ENCODE results near the gene ADAT3. TPM values are rescaled to one million over a fixed set of nuclear protein-coding genes. Genes with fewer than 3 reads are reported as not detected.

ADAT3 gene
- total RNA-seq, 1 donor from 2014 or later: 5.7 TPM

DNA sequence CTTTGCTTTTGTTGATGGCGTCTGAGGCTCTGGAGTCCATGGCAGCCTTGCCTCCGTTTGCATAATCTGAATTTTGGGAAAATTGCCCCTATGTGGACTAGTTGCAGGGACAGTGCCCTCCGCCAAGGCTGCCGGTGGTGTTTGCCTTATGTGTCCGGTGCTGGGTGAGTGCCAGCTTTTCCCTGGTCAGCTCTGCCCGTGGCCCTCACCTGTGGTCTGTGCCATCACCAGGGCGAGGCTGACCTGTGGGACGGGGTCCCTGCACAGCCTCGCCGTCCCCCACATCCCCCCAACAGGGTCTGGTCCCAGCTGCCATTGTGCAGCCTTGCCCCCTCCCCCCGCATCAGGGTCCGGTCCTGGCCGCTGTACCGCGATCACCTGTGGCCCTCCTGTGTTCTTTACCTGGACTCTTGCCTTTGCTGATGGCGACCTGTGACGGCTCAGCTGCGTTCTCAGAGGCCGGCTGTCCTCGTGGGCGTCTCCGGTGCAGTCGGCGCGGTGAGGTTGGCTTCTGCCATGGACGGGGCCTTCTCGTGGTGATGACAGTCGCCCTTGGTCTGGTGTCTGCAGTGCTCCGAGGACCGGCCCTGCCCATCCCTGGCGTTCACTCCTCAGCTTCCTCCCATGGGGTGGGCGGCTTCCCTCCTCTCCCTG is 48.4 kb downstream of the ADAT3 start:
- Mint-ChIP-seq H3K4me3 (ENCODE audit: unreplicated experiment) (no peak overlapping the region), H3K9me3 (ENCODE audit: unreplicated experiment) (no peaks in the 10 kb centered on the region), H3K27ac (ENCODE audit: unreplicated experiment) (no peak overlapping the region), H3K27me3 (ENCODE audit: low read depth, unreplicated experiment) (no peaks in the 10 kb centered on the region), H3K4me1 (ENCODE audit: low read depth, unreplicated experiment) (peaks cover 1% of the 10 kb centered on the region), H3K36me3 (ENCODE audit: low read depth, unreplicated experiment) (peaks cover 4% of the 10 kb centered on the region)
- Histone ChIP-seq H4K20me1 (ENCODE audit: insufficient read depth, low read length) (peaks cover 90% of the 10 kb centered on the region), H3K4me1 (ENCODE audit: insufficient read depth, low read length) (no peaks in the 10 kb centered on the region), H3K4me3 (ENCODE audit: insufficient read depth, low read depth, low read length) (no peak overlapping the region), H3K4me2 (ENCODE audit: low read length) (no peak overlapping the region), H2AFZ (ENCODE audit: low read depth, low read length) (no peak overlapping the region), H3K36me3 (ENCODE audit: insufficient read depth, low read length) (no peaks in the 10 kb centered on the region), H3K27me3 (ENCODE audit: insufficient read depth, low read length) (no peaks in the 10 kb centered on the region), H3K9ac (ENCODE audit: low read length) (no peak overlapping the region), H3K9me3 (ENCODE audit: insufficient read depth, low read depth, low read length) (no peaks in the 10 kb centered on the region), H3K79me2 (ENCODE audit: insufficient read depth, low read length) (peaks cover 90% of the 10 kb centered on the region), H3K27ac (ENCODE audit: low read depth, low read length) (no peak overlapping the region)
- DNase-seq (ENCODE audit: low read depth) (no peak), FAIRE-seq (no peak)
- no peak for TF ChIP-seq EZH2 (IDR thresholded peaks at IDR 0.05; ENCODE audit: insufficient read depth, low read length)
- TF ChIP-seq, protein P1, sequence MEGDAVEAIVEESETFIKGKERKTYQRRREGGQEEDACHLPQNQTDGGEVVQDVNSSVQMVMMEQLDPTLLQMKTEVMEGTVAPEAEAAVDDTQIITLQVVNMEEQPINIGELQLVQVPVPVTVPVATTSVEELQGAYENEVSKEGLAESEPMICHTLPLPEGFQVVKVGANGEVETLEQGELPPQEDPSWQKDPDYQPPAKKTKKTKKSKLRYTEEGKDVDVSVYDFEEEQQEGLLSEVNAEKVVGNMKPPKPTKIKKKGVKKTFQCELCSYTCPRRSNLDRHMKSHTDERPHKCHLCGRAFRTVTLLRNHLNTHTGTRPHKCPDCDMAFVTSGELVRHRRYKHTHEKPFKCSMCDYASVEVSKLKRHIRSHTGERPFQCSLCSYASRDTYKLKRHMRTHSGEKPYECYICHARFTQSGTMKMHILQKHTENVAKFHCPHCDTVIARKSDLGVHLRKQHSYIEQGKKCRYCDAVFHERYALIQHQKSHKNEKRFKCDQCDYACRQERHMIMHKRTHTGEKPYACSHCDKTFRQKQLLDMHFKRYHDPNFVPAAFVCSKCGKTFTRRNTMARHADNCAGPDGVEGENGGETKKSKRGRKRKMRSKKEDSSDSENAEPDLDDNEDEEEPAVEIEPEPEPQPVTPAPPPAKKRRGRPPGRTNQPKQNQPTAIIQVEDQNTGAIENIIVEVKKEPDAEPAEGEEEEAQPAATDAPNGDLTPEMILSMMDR (IDR thresholded peaks at IDR 0.05; ENCODE audit: insufficient read depth, low read depth, low read length): no peak

DNA sequence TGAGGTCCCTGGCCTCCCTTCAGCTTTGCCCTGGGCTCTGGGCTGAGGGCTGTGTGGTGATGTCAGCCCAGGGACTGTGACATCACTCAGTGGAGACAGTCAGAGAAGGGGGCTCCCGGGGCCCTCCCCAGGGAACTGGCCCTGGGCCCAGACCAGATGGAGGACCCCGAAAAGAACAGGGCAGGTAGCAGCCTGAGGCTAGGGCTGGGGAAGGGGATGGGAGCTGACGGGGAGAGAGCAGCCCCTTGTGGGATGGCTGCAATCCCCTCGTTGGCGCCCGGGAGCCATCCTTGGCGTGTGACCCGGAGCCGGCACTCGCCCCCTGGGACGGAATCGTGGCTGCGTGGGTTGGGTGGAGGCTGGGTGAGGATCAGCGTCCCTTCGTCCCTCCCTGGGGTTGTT is 49.3 kb downstream of the ADAT3 start:
- Histone ChIP-seq H3K4me1 (ENCODE audit: insufficient read depth, low read length) (no peaks in the 10 kb centered on the region), H3K27ac (ENCODE audit: low read depth, low read length) (no peak overlapping the region), H4K20me1 (ENCODE audit: insufficient read depth, low read length) (peaks cover 86% of the 10 kb centered on the region), H3K79me2 (ENCODE audit: insufficient read depth, low read length) (peaks cover 86% of the 10 kb centered on the region), H3K9ac (ENCODE audit: low read length) (no peak overlapping the region), H3K4me2 (ENCODE audit: low read length) (no peak overlapping the region), H3K36me3 (ENCODE audit: insufficient read depth, low read length) (no peaks in the 10 kb centered on the region), H3K4me3 (ENCODE audit: insufficient read depth, low read depth, low read length) (no peak overlapping the region), H2AFZ (ENCODE audit: low read depth, low read length) (no peak overlapping the region), H3K9me3 (ENCODE audit: insufficient read depth, low read depth, low read length) (no peaks in the 10 kb centered on the region), H3K27me3 (ENCODE audit: insufficient read depth, low read length) (no peaks in the 10 kb centered on the region)
- H3K36me3 Mint-ChIP-seq (ENCODE audit: low read depth, unreplicated experiment): no peaks in the 10 kb centered on the region
- peaks cover 1% of the 10 kb centered on the region for H3K4me1 Mint-ChIP-seq (ENCODE audit: low read depth, unreplicated experiment)
- H3K4me3 Mint-ChIP-seq (ENCODE audit: unreplicated experiment): no peak overlapping the region
- no peak for DNase-seq (ENCODE audit: low read depth)
- TF ChIP-seq, protein P1 (IDR thresholded peaks at IDR 0.05; ENCODE audit: insufficient read depth, low read depth, low read length): no peak
- no peak for TF ChIP-seq EZH2 (IDR thresholded peaks at IDR 0.05; ENCODE audit: insufficient read depth, low read length)
- H3K27ac Mint-ChIP-seq (ENCODE audit: unreplicated experiment): no peak overlapping the region
- no peaks in the 10 kb centered on the region for H3K9me3 Mint-ChIP-seq (ENCODE audit: unreplicated experiment)
- H3K27me3 Mint-ChIP-seq (ENCODE audit: low read depth, unreplicated experiment): no peaks in the 10 kb centered on the region
- FAIRE-seq: no peak
